C4-2B (cell line): Measurements from ENCODE around the gene LOXL3.

ENCODE experiments used
- H3K27ac ChIP-seq: fragments of 450-650 bp; 2 replicates; pipeline ENCODE4 v1.5.1; 2017
- CTCF ChIP-seq: fragments of 450-650 bp; conservative IDR thresholded peaks from 2 replicates; pipeline ENCODE4 v1.5.1; 2017; ENCODE audit warnings: mild to moderate bottlenecking
- ZFX ChIP-seq: fragments of 450-650 bp; IDR thresholded peaks from 2 replicates; pipeline ENCODE4 v1.6.1; 2017

LOXL3 gene

GRCh38 chr2:74540291-74540690 is 13.5 kb downstream of the LOXL3 start:
- TF ChIP-seq ZFX (no peak), CTCF (no peak)
- no peak overlapping the region for H3K27ac ChIP-seq

DNA sequence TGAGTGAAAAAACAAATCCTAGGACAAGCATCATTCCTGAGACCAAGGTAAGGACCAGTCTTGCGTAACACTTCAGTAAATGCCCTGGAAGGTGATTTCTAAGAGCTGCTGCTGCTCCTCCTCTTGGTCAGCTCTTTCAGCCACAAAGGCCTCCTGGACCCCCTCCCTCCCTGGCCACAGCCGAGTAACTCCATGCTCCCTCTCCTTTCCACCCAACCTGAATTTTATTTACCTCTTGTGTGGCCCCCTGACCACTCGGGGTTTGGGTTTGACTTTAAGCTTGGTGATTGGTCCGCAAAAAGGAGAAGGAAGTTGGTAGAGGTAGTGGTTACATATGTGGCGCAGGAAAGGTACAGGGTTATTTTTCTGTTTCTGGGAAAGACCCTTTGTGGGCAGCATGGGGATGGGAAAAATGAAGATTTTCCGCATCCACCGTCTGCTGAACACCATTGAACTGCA is 14.8 kb downstream of the LOXL3 start:
- H3K27ac ChIP-seq = no peak overlapping the region
- TF ChIP-seq CTCF = no peak
- no peak for TF ChIP-seq ZFX

DNA sequence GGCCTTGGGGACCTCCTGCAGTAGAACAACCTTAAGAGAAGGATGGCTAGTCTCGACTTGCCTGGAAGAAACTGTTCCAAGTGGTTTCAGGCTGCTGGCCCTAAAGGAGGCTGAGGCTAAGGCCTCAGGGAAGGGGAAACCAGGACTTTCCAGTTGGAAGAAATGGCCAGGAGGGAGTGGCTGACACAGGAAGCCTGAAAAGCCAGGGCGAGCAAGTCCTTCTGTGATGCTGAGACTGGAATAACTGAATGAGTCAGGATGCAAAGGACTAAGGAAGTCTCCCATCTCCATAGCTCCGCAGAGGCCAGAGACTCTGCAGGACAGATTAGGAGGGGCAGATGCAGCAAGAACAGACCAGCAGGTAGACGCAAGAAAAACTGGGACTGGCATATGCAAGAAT is 16.6 kb downstream of the LOXL3 start:
- no peak overlapping the region for H3K27ac ChIP-seq
- no peak for TF ChIP-seq CTCF
- TF ChIP-seq ZFX = no peak

GRCh38 chr2:74536166-74536950 is 17.4 kb downstream of the LOXL3 start:
- no peak overlapping the region for H3K27ac ChIP-seq
- TF ChIP-seq CTCF = no peak
- TF ChIP-seq ZFX = no peak

DNA sequence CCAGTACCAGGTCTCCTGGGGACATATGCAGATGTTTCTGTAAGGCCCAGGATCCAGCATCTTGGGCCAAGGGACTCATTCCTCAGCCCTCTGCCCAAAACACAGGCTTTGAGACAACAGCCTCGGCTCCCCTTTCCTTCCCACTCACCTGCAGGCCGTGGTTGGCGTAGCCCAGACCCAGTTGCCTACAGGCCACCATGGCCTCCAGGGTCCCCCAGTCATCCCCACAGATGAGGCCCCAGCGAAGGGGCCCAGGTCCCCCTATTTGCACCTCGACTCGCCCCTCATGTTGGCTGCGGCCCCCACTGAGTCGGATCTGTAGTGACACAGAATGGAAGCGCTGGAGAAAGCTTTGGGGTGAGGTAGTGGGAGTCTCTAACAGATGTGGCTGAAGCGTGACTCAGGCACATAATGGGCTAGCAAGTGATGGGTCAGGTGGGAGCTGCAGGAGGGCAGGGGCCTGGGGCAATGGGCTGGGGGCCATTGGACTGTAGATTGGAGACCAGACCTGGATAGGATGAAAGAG is 18.2 kb downstream of the LOXL3 start:
- H3K27ac ChIP-seq = no peak overlapping the region
- no peak for TF ChIP-seq CTCF
- no peak for TF ChIP-seq ZFX

- TF ChIP-seq ZFX = no peak
- TF ChIP-seq CTCF = no peak
- no peak overlapping the region for H3K27ac ChIP-seq
Observed at GRCh38 chr2:74534411-74534810, 19.3 kb downstream of the LOXL3 start.

DNA sequence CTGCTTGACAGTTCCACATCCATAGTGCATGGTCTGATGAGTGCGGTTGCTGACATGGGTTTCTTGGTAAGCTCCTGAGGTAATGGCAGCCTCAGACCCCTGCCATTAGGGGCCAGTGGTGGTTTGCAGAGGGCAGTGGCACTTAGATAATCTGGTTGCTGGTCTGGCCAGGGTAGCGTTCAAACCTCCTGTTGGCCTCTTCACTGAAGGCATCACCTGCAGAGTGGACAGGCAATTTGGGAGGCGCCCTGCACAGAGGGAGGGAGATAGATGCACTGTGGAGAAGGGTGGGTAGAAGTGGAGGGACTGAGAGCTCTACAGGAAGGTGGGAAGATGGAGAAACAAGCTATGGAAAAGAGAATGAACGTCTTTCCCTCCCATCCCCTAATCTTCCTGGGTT is 20.3 kb downstream of the LOXL3 start:
- no peak overlapping the region for H3K27ac ChIP-seq
- TF ChIP-seq ZFX (no peak), CTCF (no peak)
